ENCODE data around the gene TRAPPC14.

- TF ChIP-seq EZH2 (IDR thresholded peaks at IDR 0.05; ENCODE audit: low read length, unreplicated experiment), result no peak
- no peak for TF ChIP-seq EZH2phosphoT487 (IDR thresholded peaks at IDR 0.05; ENCODE audit: borderline replicate concordance, low read length)
- TF ChIP-seq, protein P1, sequence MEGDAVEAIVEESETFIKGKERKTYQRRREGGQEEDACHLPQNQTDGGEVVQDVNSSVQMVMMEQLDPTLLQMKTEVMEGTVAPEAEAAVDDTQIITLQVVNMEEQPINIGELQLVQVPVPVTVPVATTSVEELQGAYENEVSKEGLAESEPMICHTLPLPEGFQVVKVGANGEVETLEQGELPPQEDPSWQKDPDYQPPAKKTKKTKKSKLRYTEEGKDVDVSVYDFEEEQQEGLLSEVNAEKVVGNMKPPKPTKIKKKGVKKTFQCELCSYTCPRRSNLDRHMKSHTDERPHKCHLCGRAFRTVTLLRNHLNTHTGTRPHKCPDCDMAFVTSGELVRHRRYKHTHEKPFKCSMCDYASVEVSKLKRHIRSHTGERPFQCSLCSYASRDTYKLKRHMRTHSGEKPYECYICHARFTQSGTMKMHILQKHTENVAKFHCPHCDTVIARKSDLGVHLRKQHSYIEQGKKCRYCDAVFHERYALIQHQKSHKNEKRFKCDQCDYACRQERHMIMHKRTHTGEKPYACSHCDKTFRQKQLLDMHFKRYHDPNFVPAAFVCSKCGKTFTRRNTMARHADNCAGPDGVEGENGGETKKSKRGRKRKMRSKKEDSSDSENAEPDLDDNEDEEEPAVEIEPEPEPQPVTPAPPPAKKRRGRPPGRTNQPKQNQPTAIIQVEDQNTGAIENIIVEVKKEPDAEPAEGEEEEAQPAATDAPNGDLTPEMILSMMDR (conservative IDR thresholded peaks at IDR 0.05; ENCODE audit: low read depth, low read length), result no peak
Measured at GRCh38 chr7:100160067-100160466, 1.5 kb upstream of the TRAPPC14 start.
